Osteocyte (in vitro differentiated cells): ENCODE data around the gene NHERF1. TPM values are rescaled to one million over a fixed set of nuclear protein-coding genes. Genes with fewer than 3 reads are reported as not detected.

Experiments used
- DNase-seq: peaks from one replicate; pipeline ENCODE4 v3.0.0; 2021; ENCODE audit warnings: mixed read lengths; ENCODE audit not compliant: unreplicated experiment; ENCODE audit errors: extremely low spot score
- H3K27ac Mint-ChIP-seq: one replicate; pipeline ENCODE4 v1.8.0; 2021; ENCODE audit warnings: mild to moderate bottlenecking, mixed read lengths; ENCODE audit not compliant: unreplicated experiment
- H3K27me3 Mint-ChIP-seq: one replicate; pipeline ENCODE4 v1.8.0; 2021; ENCODE audit warnings: mixed read lengths; ENCODE audit not compliant: unreplicated experiment
- H3K36me3 Mint-ChIP-seq: one replicate; pipeline ENCODE4 v1.8.0; 2021; ENCODE audit warnings: mixed read lengths; ENCODE audit not compliant: unreplicated experiment
- H3K4me1 Mint-ChIP-seq: one replicate; pipeline ENCODE4 v1.8.0; 2021; ENCODE audit warnings: mixed read lengths; ENCODE audit not compliant: unreplicated experiment
- H3K4me3 Mint-ChIP-seq: one replicate; pipeline ENCODE4 v1.8.0; 2021; ENCODE audit warnings: mild to moderate bottlenecking, moderate library complexity, mixed read lengths; ENCODE audit not compliant: unreplicated experiment
- H3K9me3 Mint-ChIP-seq: one replicate; pipeline ENCODE4 v1.8.0; 2021; ENCODE audit warnings: mixed read lengths; ENCODE audit not compliant: unreplicated experiment
- CTCF ChIP-seq: fragments of 200-600 bp; sonication (generic); IDR thresholded peaks from 2 replicates; pipeline ENCODE4 v1.5.0; 2021; ENCODE audit warnings: antibody characterized with exemption, mild to moderate bottlenecking, moderate library complexity
- total RNA-seq: library from RNA; stranded (reverse); gene quantifications from 2 replicates; pipeline ENCODE4 v1.2.1, GENCODE V29; 2021

The NHERF1 gene
- total RNA-seq, 1 donor from 2014 or later: 117 TPM

GRCh38 chr17:74740641-74741387, 7.6 kb upstream of the NHERF1 start:
- Mint-ChIP-seq H3K36me3 (no peaks in the 10 kb centered on the region), H3K27ac (no peak overlapping the region), H3K27me3 (peaks cover 23% of the 10 kb centered on the region), H3K4me1 (peaks cover 45% of the 10 kb centered on the region), H3K9me3 (no peaks in the 10 kb centered on the region), H3K4me3 (no peak overlapping the region)
- DNase-seq: no peak
- TF ChIP-seq CTCF: no peak

- no peak for DNase-seq
- TF ChIP-seq CTCF: no peak
- peaks cover 15% of the 10 kb centered on the region for H3K27me3 Mint-ChIP-seq
- no peaks in the 10 kb centered on the region for H3K36me3 Mint-ChIP-seq
- peaks cover 49% of the 10 kb centered on the region for H3K4me1 Mint-ChIP-seq
- peak overlapping the region; percentile 16 for H3K27ac Mint-ChIP-seq
- no peaks in the 10 kb centered on the region for H3K9me3 Mint-ChIP-seq
- no peak overlapping the region for H3K4me3 Mint-ChIP-seq
Measured at GRCh38 chr17:74742153-74742515, 6.3 kb upstream of the NHERF1 start.

GRCh38 chr17:74742978-74743545, 5.4 kb upstream of the NHERF1 start:
- Mint-ChIP-seq H3K27me3 (peaks cover 7% of the 10 kb centered on the region), H3K4me3 (no peak overlapping the region), H3K4me1 (peaks cover 47% of the 10 kb centered on the region), H3K27ac (no peak overlapping the region), H3K36me3 (no peaks in the 10 kb centered on the region), H3K9me3 (no peaks in the 10 kb centered on the region)
- DNase-seq: no peak
- TF ChIP-seq CTCF: no peak

GRCh38 chr17:74743755-74744154, 4.7 kb upstream of the NHERF1 start:
- Mint-ChIP-seq H3K27me3 (peaks cover 5% of the 10 kb centered on the region), H3K4me3 (no peak overlapping the region), H3K9me3 (no peaks in the 10 kb centered on the region), H3K36me3 (no peaks in the 10 kb centered on the region), H3K27ac (no peak overlapping the region), H3K4me1 (peaks cover 41% of the 10 kb centered on the region)
- TF ChIP-seq CTCF: no peak
- DNase-seq: no peak

- no peaks in the 10 kb centered on the region for H3K9me3 Mint-ChIP-seq
- no peak overlapping the region for H3K4me3 Mint-ChIP-seq
- H3K36me3 Mint-ChIP-seq: no peaks in the 10 kb centered on the region
Measured at GRCh38 chr17:74744349-74744713, 4.1 kb upstream of the NHERF1 start.

More at GRCh38 chr17:74744349-74744713, 4.1 kb upstream of the NHERF1 start:
- peaks cover 38% of the 10 kb centered on the region for H3K4me1 Mint-ChIP-seq
- no peak overlapping the region for H3K27ac Mint-ChIP-seq
- DNase-seq: no peak
- peaks cover 2% of the 10 kb centered on the region for H3K27me3 Mint-ChIP-seq
- TF ChIP-seq CTCF: no peak
